Aortic smooth muscle cell (primary cell): ENCODE data around the gene LANCL2. TPM values are rescaled to one million over a fixed set of nuclear protein-coding genes. Genes with fewer than 3 reads are reported as not detected.

Source experiments
- total RNA-seq: library from RNA; depleted of rRNA; stranded (reverse); fragments of >200 nt; gene quantifications from 2 replicates; pipeline ENCODE4 v1.2.3, GENCODE V29; 2014

LANCL2 gene
- total RNA-seq, result 17.0 and 18.8 TPM in 2 replicates

GRCh38 chr7:55365205-55365674 lies at the start of gene LANCL2:
Gene LANCL2 (plus strand): TSS chr7:55365337. CDS start chr7:55366026, 689 bp downstream.

Other genes with a start within 250 kb of the LANCL2 start
- 63.9 and 85.6 TPM in 2 replicates for gene VOPP1, start 207.2 kb downstream of the LANCL2 start, total RNA-seq